Measurements from ENCODE around the gene HAO1. TPM values are rescaled to one million over a fixed set of nuclear protein-coding genes. Genes with fewer than 3 reads are reported as not detected.

Gene HAO1
- total RNA-seq, 3 donors from 2014 or later: not detected

GRCh38 chr20:7856756-7857155 lies 83.5 kb downstream of the HAO1 start:
- Histone ChIP-seq H3K4me3 (no peak overlapping the region), H3K36me3 (ENCODE audit: low read depth) (no peaks in the 10 kb centered on the region), H3K4me1 (ENCODE audit: low read depth) (no peaks in the 10 kb centered on the region), H3K9me3 (no peaks in the 10 kb centered on the region)
- DNase-seq: no peak
- ATAC-seq: no peak
- intact Hi-C loops (cut with DNase I, micrococcal nuclease): no loop called here
- no peak for TF ChIP-seq CTCF (IDR thresholded peaks at IDR 0.05)

GRCh38 chr20:7855545-7855944 lies 84.7 kb downstream of the HAO1 start:
- Histone ChIP-seq H3K36me3 (ENCODE audit: low read depth) (no peaks in the 10 kb centered on the region), H3K9me3 (no peaks in the 10 kb centered on the region), H3K4me3 (no peak overlapping the region), H3K4me1 (ENCODE audit: low read depth) (no peaks in the 10 kb centered on the region)
- ATAC-seq: no peak
- intact Hi-C loops (cut with DNase I, micrococcal nuclease): no loop called here
- DNase-seq: no peak
- no peak for TF ChIP-seq CTCF (IDR thresholded peaks at IDR 0.05)

- intact Hi-C loops (cut with DNase I, micrococcal nuclease): no loop called here
- H3K4me3 ChIP-seq: no peak overlapping the region
- DNase-seq (no peak), ATAC-seq (no peak)
- no peaks in the 10 kb centered on the region for H3K4me1 ChIP-seq (ENCODE audit: low read depth)
- no peaks in the 10 kb centered on the region for H3K36me3 ChIP-seq (ENCODE audit: low read depth)
- no peak for TF ChIP-seq CTCF (IDR thresholded peaks at IDR 0.05)
- no peaks in the 10 kb centered on the region for H3K9me3 ChIP-seq
These were observed 86.8 kb downstream of the HAO1 start for GRCh38 chr20:7853493-7853892.

DNA sequence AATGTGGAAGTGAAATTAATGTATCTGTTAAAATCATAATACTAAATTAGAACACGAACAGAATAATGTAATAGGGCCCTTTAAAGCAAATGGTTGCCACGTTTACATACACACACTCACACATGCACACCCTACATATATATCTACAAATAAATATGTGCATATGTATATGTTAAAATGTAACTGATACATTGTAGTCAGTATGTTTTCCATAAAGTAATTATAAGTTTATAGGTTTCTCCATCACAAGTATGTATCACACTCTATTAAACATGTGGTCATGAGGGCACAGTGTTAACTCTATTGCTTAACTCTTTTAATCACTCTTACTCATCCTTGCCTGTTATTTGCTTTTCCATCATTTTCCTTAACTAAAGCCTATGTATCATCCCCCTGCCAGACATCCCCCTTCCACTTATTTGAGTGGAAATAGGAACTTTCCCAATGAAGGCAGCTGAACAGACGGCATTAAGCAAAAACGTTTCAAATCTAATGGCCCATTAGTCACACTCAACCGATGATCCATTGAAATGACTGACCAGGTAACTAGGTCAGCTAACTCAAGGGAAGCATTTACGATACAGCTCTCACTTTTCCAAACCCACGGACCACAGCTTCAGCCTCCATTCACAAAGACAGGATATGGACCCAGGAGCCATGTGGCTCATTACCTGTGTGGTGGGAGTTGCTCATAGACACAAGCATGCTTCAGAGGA lies 89.3 kb downstream of the HAO1 start:
- H3K4me1 ChIP-seq (ENCODE audit: low read depth): no peaks in the 10 kb centered on the region
- no peaks in the 10 kb centered on the region for H3K36me3 ChIP-seq (ENCODE audit: low read depth)
- ATAC-seq (no peak), DNase-seq (no peak)
- intact Hi-C loops (cut with DNase I, micrococcal nuclease): no loop called here
- no peaks in the 10 kb centered on the region for H3K9me3 ChIP-seq
- no peak for TF ChIP-seq CTCF (IDR thresholded peaks at IDR 0.05)
- H3K4me3 ChIP-seq: no peak overlapping the region

GRCh38 chr20:7849675-7850074 lies 90.6 kb downstream of the HAO1 start:
- no peak for TF ChIP-seq CTCF (IDR thresholded peaks at IDR 0.05)
- Histone ChIP-seq H3K4me3 (no peak overlapping the region), H3K4me1 (ENCODE audit: low read depth) (no peaks in the 10 kb centered on the region), H3K36me3 (ENCODE audit: low read depth) (no peaks in the 10 kb centered on the region), H3K9me3 (no peaks in the 10 kb centered on the region)
- ATAC-seq: no peak
- intact Hi-C loops (cut with DNase I, micrococcal nuclease): no loop called here
- DNase-seq: no peak

DNA sequence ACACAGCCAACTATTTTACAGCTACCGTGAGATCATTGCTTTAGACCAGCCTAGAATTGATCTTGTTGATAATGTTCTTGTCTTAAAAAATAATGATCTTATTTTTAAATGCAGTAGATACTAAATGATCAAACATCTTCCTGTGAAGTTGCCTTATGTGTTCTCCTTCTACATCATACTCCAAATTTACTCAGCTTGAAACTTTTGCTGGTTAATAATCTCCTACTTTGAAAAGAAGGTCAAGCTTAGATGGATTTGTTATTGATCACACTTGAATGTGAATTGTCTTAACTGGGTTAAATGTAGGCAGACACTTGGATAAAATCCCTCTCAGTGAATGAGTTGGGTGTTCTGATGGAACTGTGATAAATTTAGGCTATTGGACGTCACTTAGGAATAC lies 91.9 kb downstream of the HAO1 start:
- intact Hi-C loops (cut with DNase I, micrococcal nuclease): no loop called here
- no peak for DNase-seq
- no peak for ATAC-seq
- Histone ChIP-seq H3K9me3 (no peaks in the 10 kb centered on the region), H3K4me1 (ENCODE audit: low read depth) (no peaks in the 10 kb centered on the region), H3K4me3 (no peak overlapping the region), H3K36me3 (ENCODE audit: low read depth) (no peaks in the 10 kb centered on the region)
- no peak for TF ChIP-seq CTCF (IDR thresholded peaks at IDR 0.05)

All from mucosa of descending colon (tissue), 3 donors.